Measurements from ENCODE around the gene HS6ST2.
"Not testable (repeated sequence)": the region's sequence is repeated elsewhere in the genome, so short reads cannot be mapped to it uniquely, and the experiment has no call there.

HS6ST2 gene

DNA sequence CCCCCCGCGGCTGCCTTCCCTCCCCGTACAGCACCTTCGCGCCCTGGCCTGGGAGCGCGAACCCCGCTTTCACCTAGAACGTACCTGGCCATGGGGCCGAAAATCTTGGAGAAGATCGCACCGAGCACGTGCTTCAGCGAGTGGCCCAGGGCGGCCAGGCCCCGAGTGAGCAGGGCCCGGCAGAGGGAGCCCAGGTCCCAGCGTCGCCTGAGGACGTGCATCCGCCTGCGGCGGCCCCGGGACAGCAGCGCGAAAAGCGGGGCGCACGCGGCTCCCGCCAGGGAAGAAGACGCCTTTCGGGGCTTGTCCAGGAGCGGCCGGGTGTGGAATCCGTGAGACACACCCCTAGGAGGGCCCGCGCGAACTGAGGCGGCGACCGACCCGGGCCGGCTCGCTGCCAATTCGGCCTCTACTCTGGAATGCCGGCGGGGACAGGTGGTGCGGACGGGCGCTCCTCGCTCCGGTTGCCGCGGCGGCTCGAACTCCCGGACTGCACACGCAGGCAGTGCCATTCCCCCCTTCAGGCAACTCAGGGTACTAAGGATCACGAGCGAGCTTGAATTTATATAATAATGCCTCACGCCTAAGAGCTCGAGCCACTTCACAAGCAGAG is at the start of gene HS6ST2:
HS6ST2 (minus strand) TSS at position 539 of the 613 bp plus-strand sequence.
- DNase-seq: peak; percentile 5

DNA sequence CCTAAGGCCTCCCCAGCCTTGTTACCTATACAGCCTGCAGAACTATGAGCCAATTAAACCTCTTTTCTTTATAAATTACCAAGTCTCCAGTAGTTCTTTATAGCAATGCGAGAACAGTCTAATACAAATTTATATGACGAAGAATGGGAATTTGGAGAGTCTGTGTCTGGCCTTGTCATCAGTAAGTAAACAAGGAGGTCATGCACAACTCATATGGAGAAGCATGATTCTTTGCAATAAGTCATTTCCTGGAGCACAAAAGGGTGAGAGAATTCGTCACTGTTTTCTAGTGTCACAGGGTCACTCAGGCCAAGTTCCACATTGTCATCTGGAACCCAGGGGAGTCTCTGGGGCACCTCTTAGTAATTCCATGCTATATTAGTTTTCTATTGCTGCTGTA is 49.0 kb upstream of the HS6ST2 start:
- no peak for DNase-seq

DNA sequence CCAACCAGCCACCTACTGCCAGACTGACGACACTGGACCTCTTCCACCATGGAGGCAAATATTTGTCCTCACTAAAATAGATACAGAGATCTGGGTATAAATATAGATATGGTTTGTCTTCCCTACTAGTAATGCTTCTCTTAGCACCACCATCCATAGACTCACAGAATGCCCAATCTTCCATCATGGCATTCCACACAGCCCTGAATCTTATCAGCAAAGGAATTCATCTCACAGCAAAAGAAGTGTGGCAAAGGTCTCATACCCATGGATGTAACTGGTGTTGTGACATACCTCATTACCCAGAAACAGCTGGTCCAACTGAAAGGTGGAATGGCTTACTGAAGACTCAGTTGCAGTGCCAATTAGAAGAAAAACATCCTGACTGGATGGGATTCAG is 47.2 kb upstream of the HS6ST2 start:
- no peak for DNase-seq

DNA sequence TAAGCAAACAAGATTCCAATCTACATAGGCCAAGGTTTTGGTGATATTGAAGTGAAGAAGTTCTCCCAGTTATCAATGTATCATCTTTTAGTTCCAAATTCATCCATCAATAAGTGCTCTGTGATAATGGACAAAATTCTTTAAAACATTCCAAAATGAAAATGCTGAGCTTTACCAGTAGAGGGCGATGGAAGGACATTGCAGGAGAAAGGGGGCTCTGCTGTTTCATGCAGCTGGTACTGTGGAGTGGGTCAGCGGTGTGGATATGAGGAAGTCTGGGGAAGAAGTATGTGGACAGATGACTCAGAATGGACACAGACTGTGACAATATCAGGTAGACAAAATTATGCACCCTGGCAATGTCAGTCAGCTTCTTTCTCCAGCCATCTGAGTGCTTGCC is 46.6 kb upstream of the HS6ST2 start:
- DNase-seq: no peak

DNA sequence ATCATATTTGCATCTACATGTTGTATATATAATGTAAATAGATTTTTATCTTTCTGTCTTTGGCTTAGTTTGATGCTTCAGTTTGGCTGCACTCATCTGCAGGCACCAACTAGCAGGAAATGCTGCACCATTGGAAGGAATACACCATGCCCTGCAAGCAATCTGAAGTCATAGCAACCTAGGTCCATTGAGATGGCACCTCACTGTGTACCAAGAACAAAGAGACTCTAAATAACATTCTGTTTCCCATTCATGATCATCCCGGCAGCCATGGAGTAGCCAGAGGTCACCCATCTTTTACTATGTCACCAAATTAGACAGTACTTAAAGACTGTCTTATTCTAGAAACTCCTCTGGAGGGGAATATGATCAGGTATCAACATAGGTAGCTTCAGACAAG is 40.8 kb upstream of the HS6ST2 start:
- no peak for DNase-seq

DNA sequence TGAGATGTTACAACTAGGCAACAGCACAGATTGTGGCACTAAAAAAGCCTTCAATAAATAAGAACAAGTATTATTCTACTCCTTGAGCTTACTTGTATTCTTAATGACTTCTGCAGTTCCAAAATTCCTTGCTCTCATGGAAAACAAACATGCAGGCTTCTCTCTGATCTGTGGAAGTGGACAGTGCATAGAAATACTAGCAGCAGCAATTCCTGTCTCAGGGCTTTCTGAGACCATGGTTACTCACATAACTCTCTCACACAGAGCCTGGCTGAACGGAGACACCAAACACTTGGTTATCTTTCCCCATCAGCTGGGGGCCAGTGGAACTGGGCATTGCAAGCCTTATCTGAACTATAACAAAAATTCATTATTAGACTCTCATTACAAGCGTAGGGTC is 32.4 kb upstream of the HS6ST2 start:
- DNase-seq: no peak

DNA sequence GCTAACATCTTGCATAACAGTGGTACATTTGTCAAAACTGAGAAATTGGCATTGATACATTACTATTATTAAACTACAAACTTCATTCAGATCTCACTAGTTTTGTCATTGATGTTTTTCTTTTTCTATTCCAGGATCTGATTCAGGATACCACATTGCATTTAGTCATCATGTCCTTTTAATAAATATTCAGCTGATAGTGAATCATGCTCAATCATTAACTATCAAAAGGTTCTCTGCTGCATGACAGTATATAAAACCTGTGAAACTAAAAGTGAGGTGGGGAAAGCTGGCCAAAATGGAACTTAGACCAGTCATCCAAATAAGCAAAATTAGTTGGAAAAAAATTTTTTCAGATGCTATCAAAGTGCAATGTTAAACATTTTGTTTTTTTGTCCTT is 28.1 kb upstream of the HS6ST2 start:
- DNase-seq: no peak

DNA sequence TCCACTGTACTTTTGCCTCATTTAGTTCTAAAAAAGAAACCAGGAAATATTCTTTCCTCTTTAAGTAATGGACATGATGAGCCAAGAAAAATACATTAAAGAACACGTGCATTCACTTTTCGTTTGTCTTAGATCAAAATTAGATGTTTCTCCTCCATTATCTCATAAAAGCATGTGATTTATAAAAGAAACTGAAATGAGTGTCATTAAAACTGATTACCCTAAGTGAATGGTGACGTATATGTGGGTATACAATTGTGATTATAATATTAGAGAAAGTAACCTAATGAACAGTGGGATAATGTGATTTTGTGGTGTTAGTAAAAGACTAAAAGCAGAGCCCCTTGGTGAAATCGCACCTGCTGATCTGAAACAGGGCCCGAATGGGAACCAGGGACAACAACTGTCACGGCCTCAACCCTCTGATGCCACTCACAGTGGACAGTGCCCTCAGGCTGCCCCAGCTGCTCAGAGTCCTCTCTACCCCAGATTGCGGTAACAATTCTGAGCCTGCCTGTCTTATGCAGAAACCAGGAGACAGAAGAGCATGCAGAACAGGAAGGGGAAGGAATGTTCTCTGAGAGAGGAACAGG is 25.7 kb upstream of the HS6ST2 start:
- no peak for DNase-seq

DNA sequence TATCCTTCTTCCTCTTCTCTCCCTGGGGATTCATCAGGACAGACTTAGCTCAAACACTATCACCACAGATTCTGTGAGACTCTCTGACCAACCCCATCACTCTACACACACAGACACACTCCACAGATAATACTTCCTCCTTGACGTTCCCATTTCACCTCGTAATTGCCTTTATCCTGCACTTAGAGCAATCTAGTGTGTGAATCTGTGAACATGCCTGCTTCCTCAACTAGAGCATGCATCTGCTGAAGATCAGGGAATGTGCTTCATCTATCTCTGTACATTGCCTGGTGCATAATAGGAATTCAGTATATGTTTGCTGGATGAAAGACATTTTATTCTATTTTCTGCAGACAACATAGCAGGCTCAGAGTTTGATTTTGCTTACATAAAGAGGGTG is 25.1 kb upstream of the HS6ST2 start:
- no peak for DNase-seq

DNA sequence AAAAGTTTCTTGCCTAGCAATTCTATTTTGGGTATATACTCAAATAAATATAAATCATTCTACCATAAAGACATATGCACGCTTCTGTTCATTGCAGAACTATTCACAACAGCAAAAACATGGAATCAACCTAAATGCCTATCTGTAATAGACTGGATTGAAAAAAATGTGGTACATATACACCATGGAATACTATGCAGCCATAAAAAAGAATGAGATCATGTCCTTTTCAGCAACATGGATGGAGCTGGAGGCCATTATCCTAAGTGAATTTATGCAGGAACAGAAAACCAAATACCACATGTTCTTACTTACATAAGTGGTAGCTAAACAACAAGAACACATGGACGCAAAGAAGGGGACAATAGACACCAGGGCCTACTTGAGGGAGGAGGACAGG is 21.6 kb upstream of the HS6ST2 start:
- not testable (repeated sequence) for DNase-seq

DNA sequence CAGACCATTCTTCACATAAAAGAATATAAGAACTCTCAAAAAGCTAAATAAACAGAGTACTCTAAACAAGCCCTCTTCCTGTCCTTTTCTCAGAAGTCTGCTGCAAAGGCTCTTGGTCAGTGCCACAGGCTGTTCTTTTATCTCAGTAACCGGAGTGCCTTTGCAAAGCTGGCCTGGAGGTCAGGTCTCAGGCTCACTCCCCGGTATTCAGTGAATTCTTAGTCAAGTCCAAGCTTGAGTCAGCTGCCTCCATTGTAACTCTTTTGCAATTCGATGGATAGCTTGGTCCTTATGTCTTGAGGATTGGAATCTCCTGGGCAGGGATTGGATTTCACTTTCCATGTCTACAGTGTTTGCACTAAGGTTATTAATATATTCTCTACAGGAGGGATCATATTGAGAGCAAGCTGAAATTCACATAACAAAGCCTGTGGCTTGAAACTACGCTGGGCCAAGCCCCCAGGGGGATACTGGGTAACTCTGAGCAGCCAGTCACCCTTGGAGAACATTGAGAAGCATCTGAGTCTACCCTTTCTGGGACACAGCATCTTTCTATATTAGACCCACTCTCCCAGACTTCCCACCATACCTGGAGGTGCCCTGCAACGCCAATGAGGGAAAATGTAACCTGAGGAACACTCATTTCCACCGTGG is 10.0 kb upstream of the HS6ST2 start:
- no peak for DNase-seq

DNA sequence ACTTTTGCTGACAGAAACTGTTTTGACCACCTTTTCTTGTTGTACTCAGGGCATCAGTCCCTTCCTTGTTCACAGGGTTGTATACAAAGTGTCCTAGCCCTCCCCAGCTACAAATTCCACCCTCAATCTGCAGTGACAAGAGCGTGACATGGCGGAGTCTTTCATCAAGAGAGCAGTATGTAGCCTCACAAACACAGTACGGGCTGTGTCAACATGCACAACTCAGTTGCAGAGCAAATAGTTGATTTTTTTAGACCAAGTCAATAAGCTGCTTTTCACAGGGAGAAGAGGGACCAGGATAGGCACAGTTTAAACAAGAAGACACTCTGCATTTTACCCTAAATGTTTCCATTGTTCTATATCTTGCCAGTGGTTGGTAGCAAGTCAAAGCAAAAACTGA is 8.6 kb upstream of the HS6ST2 start:
- no peak for DNase-seq

DNA sequence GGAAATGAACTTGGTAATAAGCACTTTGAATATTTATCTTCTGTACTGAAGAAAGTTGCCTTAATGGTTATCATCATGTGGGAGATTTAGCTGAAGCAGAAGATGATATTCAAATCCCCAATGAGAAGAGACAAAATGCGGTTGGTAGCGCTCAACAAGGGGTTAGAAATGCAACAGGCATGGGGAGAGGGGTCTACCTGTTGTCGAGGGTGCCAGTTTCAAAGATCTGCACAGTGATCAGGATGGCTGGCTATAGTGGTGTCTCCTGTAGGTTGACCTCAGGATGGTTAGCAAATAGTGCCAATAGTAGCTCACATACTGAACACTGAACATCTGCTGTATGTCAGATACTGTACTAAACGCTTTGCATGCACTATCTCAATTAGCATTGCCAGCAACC is 7.0 kb upstream of the HS6ST2 start:
- no peak for DNase-seq

DNA sequence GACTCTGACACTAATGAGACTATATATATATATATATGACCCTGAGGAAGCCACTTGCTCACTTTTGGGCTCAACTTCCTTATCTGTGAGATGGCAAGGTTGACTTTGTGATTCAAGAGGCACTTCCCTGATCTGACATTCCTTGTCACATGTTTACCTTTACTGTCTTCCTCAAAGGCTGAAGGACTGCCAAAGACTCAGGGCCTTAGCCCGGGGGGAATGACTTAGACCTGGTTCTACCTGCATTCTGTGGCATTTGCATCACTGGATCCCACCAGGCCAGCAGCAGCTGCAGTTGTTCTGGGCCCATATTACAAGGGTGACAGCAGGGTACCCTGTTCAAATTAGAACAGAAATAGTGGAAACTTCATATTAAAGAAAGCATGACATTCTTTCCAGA is 3.1 kb upstream of the HS6ST2 start:
- no peak for DNase-seq

DNA sequence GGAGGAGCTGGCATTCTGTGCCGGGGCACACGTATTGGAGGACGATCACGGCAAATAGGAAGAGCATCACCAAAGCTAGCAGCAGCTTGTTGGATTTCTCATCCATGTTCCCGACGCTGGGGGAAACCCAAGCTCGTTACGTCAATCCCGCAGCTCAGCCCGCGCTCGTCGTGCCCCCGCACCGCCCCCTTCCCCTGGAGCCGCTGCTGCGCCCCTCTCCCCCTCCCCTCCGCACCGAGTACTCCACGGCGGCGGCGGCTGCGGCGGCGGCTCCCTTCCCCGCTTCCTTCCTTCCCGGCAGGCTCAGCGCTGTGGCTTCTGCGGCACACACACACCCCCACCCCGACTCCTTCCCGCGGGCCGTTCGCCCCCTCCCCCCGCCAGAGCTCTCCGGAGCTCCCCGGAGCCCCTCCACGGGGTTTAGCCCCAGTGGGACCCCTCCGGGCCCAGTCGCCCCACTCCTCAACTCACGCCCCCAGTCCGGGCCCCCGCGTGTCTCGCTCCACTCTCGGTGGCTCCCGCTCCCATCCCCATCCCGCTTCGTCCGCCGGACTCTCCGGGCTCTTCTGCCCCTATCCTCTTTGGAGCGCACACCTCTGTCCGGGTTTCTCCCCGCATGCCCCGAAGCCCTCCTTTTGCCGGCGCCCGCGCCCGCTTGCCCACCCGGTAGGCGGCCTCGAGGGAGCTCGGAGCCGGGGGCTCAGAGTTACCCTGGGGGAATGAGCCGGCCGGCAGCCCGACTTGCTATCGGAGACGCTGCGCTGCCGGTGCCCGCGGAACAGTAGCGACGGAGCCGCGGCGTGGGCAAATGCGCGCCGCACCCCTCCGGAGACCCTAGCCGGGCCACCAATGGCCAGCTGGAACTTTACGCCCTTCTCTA is 978 bp downstream of the HS6ST2 start:
- no peak for DNase-seq

DNA sequence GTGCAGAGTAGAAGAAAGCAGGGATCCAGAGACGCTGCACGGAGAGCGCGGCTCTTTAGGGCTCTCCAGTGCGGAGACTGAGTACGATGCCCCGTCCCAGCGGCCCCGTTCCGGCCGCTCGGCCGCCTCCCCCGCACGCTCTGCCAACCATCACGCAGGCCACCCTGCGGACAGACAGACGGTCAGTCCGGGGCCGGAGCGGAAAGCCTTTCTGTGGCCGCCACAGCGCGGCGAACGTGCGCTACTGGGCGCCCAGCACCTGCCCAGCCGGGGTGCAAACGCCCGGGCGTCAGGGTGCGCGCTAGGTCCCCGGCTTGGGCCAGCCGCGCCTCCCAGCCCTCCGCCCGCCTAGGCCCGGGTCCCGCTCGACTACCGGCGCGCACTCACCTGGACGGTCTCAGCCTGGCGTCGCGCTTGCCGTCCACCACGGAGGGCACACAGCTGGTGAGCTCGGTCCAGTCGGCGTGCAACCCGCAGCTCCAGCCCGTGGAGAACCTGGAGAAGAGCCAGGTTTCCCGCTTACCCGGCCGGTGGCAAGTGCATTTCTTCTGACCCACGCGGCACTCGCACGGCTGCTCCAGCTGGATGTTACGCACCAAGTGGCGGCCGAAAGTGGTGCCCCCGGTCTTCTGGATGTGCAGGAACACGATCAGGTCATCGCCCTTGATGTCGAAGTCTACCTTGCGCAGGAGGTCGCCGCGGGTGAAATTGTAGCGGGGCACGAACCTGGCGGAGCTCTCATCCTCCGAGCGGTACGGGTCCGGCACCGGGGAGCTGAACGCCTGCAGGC is 1.8 kb downstream of the HS6ST2 start:
- DNase-seq: no peak

DNA sequence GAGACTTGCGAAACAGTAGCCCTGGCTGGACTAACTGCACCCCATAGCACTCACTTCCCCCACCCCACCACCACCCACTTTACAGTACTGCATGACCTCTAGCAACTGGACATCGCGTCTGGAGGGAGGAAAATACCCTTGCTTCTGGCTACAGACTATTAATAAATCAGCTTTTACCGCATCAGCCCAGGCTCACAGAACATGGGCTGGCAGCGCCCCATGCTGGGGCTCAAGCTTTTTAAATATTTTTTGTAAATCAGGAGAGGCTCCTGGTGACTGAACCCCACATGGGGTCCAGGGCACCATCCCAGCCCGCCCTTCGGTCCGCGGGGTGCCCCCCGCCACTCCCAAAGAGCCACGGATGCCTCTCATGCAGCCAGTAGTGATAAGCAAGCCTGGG is 2.7 kb downstream of the HS6ST2 start:
- no peak for DNase-seq

DNA sequence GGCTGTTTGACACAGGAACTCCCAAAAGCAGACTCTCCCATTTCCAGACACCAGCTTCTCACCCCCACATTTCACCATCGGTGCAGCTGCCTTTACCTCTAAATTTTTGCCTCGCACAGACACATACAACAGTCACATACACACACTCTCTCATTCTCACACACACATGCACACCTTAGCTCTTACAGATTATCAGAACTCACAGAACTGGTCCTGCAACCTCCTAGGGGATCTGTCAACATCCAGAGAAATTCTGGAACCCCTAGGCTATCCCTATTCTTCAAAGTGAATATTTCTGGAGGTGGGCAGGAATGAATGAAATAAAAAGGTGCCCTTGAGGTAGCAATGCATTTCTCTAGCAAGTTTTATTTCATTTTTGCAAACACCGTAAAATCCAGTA is 4.1 kb downstream of the HS6ST2 start:
- no peak for DNase-seq

DNA sequence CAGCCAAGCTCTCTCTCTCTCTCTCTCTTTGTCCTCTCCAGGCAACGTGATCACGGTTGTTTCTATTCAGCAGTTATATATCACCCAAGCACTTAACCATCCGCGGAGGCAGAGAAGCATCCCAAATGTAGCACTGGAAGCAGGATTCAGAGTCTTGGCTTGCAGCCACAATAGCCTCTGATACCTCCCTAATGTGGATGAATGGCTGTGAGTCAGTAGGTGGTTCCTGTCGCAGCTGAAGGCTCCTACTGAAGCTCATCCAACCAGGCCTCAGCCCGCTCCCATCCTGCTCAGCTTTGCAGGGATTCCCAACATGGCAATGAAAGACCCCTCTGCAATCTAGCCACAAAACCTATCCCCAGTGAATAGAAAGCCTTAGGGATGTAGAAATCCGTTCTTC is 5.1 kb downstream of the HS6ST2 start:
- no peak for DNase-seq

DNA sequence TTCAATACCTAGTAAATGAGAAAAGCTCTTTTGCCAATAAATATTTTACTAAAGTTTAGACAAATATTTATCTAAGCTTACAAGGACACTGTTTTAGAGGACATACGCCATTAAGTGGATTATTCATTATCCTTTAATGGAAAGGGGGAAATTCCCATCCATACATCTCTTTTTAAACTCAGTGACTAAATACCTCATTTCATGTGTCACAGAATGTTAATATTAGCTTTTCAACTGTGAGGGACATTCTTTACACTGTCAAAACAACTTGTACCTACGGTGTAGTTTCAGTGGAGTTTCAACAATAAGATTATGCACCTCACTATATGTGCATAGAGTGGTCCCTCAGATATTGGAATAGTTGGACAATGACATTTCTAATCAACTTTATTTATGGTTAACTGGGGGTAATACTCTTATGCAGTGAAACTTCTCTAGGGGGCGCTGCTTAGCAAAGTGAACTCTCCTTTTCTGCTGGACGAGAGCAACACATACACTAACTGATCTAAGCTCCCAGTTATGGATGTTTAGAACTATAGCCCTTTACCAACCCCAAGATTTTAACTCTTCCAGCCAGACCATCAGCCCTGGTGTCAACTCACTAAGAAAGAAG is 9.7 kb downstream of the HS6ST2 start:
- no peak for DNase-seq

DNA sequence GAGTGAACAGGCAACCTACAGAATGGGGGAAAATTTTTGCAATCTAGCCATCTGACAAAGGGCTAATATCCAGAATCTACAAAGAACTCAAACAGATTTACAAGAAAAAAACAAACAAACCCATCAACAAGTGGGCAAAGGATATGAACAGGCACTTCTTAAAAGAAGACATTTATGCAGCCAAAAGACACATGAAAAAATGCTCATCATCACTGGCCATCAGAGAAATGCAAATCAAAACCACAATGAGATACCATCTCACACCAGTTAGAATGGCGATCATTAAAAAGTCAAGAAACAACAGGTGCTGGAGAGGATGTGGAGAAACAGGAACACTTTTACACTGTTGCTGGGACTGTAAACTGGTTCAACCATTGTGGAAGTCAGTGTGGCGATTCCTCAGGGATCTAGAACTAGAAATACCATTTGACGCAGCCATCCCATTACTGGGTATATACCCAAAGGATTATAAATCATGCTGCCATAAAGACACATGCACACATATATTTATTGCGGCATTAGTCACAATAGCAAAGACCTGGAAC is 13.3 kb downstream of the HS6ST2 start:
- DNase-seq: not testable (repeated sequence)

DNA sequence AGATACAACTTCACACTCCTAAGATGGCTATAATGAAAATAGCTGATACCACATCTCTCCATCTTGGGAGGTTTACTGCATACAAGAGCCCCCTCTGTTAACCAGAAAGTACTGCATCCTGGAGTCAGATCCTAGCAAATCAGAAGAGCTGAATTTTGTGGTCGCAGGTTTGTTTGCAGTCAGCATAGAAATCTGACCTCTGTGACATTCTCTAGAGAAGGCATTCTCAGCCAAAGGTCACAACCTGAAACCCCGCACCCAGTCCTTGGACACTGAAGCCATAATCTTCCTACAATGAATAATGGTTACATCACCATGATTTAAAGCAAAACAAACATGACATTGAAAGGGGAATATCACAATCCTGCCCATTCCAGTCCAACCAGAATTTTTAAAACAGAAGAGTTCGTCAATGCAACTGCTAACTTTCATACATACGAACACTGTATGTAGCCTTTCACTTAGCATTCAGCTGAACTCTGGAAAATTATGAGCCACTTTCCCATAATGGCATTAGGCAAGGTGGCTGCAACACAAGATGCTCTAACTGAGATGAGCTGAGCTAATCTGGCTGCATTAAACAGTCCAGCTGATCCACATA is 17.6 kb downstream of the HS6ST2 start:
- no peak for DNase-seq

Measured in T1000 (cell line).